ENCODE data around the gene GLB1L2. TPM values are rescaled to one million over a fixed set of nuclear protein-coding genes. Genes with fewer than 3 reads are reported as not detected.

The GLB1L2 gene
- total RNA-seq, 2 donors from 2014 or later, result 9.9 to 12.5 TPM

DNA sequence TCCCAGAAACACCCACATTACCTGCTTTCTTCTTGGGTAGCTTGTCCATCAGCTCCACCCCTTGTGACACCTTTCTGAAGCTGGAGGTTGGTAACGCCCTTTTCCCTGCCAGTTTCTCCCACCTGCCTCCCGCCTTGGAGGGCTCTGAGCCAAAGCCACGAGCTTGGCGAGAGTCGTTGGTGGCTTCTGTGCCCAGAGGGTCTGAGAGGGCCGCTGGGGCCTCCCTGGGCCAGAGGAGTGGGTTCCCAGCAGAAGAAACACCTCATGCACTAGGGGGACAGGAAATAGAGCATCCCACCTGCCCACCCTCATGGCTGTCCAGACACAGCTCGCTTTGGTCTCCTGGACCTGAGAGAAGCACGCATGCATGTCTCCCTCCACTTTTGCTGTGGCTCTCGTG, 42.4 kb downstream of the GLB1L2 start:
- DNase-seq, result no peak
- Histone ChIP-seq H3K36me3 (ENCODE audit: control insufficient read depth, insufficient read depth, low read length) (no peaks in the 10 kb centered on the region), H3K9me3 (ENCODE audit: control insufficient read depth, low read length) (no peaks in the 10 kb centered on the region), H3K4me3 (ENCODE audit: low read length) (no peak overlapping the region), H3K4me1 (ENCODE audit: control insufficient read depth, insufficient read depth, low read length) (no peaks in the 10 kb centered on the region), H3K9ac (ENCODE audit: extremely low read depth, low read length, poor library complexity, severe bottlenecking) (no peak overlapping the region), H3K27ac (ENCODE audit: low read depth, low read length) (no peak overlapping the region), H3K27me3 (ENCODE audit: control insufficient read depth, insufficient read depth, low read length, poor library complexity, severe bottlenecking) (no peaks in the 10 kb centered on the region)
- Mint-ChIP-seq H3K9me3 (no peaks in the 10 kb centered on the region), H3K4me3 (no peak overlapping the region), H3K27ac (no peak overlapping the region), H3K4me1 (peaks cover 6% of the 10 kb centered on the region), H3K36me3 (ENCODE audit: low read depth) (peaks cover 2% of the 10 kb centered on the region), H3K27me3 (ENCODE audit: insufficient read depth) (no peaks in the 10 kb centered on the region)
- 88 to 95% methylated on average over 3 to 9 of the region's 9 CpGs for WGBS, 2 experiments (ENCODE audit: insufficient coverage in 1 of 2, insufficient read length in 1 of 2)
- TF ChIP-seq, protein P1, sequence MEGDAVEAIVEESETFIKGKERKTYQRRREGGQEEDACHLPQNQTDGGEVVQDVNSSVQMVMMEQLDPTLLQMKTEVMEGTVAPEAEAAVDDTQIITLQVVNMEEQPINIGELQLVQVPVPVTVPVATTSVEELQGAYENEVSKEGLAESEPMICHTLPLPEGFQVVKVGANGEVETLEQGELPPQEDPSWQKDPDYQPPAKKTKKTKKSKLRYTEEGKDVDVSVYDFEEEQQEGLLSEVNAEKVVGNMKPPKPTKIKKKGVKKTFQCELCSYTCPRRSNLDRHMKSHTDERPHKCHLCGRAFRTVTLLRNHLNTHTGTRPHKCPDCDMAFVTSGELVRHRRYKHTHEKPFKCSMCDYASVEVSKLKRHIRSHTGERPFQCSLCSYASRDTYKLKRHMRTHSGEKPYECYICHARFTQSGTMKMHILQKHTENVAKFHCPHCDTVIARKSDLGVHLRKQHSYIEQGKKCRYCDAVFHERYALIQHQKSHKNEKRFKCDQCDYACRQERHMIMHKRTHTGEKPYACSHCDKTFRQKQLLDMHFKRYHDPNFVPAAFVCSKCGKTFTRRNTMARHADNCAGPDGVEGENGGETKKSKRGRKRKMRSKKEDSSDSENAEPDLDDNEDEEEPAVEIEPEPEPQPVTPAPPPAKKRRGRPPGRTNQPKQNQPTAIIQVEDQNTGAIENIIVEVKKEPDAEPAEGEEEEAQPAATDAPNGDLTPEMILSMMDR (conservative IDR thresholded peaks at IDR 0.05), result no peak

DNA sequence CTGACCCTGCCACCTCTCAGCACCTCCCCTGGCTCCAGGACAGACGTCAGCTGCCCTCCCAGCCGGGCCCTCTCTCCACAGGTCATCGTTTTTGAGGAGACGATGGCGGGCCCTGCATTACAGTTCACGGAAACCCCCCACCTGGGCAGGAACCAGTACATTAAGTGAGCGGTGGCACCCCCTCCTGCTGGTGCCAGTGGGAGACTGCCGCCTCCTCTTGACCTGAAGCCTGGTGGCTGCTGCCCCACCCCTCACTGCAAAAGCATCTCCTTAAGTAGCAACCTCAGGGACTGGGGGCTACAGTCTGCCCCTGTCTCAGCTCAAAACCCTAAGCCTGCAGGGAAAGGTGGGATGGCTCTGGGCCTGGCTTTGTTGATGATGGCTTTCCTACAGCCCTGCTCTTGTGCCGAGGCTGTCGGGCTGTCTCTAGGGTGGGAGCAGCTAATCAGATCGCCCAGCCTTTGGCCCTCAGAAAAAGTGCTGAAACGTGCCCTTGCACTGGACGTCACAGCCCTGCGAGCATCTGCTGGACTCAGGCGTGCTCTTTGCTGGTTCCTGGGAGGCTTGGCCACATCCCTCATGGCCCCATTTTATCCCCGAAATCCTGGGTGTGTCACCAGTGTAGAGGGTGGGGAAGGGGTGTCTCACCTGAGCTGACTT, 43.2 kb downstream of the GLB1L2 start:
- no peak overlapping the region for H3K9ac ChIP-seq (ENCODE audit: extremely low read depth, low read length, poor library complexity, severe bottlenecking)
- no peak overlapping the region for H3K4me3 ChIP-seq (ENCODE audit: low read length)
- Mint-ChIP-seq H3K36me3 (ENCODE audit: low read depth) (no peaks in the 10 kb centered on the region), H3K27me3 (ENCODE audit: insufficient read depth) (no peaks in the 10 kb centered on the region), H3K27ac (no peak overlapping the region), H3K4me1 (peaks cover 6% of the 10 kb centered on the region), H3K9me3 (no peaks in the 10 kb centered on the region), H3K4me3 (no peak overlapping the region)
- H3K9me3 ChIP-seq (ENCODE audit: control insufficient read depth, low read length), result no peaks in the 10 kb centered on the region
- no peaks in the 10 kb centered on the region for H3K27me3 ChIP-seq (ENCODE audit: control insufficient read depth, insufficient read depth, low read length, poor library complexity, severe bottlenecking)
- 87 to 91% methylated on average over 14 to 16 of the region's 16 CpGs for WGBS, 2 experiments (ENCODE audit: insufficient coverage in 1 of 2, insufficient read length in 1 of 2)
- H3K27ac ChIP-seq (ENCODE audit: low read depth, low read length), result no peak overlapping the region
- H3K4me1 ChIP-seq (ENCODE audit: control insufficient read depth, insufficient read depth, low read length), result no peaks in the 10 kb centered on the region
- no peaks in the 10 kb centered on the region for H3K36me3 ChIP-seq (ENCODE audit: control insufficient read depth, insufficient read depth, low read length)
- no peak for DNase-seq
- TF ChIP-seq, protein P1 (conservative IDR thresholded peaks at IDR 0.05), result no peak

DNA sequence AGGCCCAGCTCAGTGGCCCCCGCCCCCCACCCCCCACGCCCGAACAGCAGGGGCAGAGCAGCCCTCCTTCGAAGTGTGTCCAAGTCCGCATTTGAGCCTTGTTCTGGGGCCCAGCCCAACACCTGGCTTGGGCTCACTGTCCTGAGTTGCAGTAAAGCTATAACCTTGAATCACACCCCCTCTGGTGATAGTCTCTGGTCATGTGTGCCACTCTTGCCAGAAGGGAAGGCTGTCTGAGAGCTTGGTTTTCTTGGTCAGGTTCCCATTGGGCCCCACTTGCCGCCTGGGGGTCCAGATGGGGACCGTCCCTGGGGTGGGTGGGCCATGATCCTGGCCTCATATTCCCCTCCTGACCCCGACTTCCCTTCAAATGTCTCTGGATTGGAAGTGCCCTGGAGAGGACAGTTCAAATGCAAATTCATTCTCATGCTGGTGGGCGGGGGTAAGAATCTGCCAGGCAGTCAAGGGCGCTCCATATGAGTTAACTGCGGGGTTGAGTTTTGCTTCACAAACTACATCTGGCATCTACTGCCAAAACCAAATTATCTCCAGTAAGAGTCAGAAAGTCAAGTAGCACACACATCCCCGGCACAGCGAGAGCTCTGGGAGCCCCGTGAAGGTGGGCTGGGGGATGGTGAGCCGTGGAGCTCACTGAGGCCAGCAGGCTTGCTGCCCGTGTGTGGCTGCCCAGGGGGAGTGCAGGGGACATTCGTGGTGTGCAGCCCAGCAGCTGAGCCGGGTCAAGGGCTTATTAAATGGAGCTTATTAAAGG, 44.5 kb downstream of the GLB1L2 start:
- Mint-ChIP-seq H3K36me3 (ENCODE audit: low read depth) (no peaks in the 10 kb centered on the region), H3K9me3 (no peaks in the 10 kb centered on the region), H3K27ac (no peak overlapping the region), H3K27me3 (ENCODE audit: insufficient read depth) (no peaks in the 10 kb centered on the region), H3K4me3 (no peak overlapping the region), H3K4me1 (peaks cover 6% of the 10 kb centered on the region)
- no peaks in the 10 kb centered on the region for H3K4me1 ChIP-seq (ENCODE audit: control insufficient read depth, insufficient read depth, low read length)
- DNase-seq, result no peak
- H3K4me3 ChIP-seq (ENCODE audit: low read length), result no peak overlapping the region
- 77 to 82% methylated on average over 14 to 18 of the region's 18 CpGs for WGBS, 2 experiments (ENCODE audit: insufficient coverage in 1 of 2, insufficient read length in 1 of 2)
- H3K27me3 ChIP-seq (ENCODE audit: control insufficient read depth, insufficient read depth, low read length, poor library complexity, severe bottlenecking), result no peaks in the 10 kb centered on the region
- no peak overlapping the region for H3K27ac ChIP-seq (ENCODE audit: low read depth, low read length)
- no peak overlapping the region for H3K9ac ChIP-seq (ENCODE audit: extremely low read depth, low read length, poor library complexity, severe bottlenecking)
- no peaks in the 10 kb centered on the region for H3K36me3 ChIP-seq (ENCODE audit: control insufficient read depth, insufficient read depth, low read length)
- H3K9me3 ChIP-seq (ENCODE audit: control insufficient read depth, low read length), result no peaks in the 10 kb centered on the region
- TF ChIP-seq, protein P1 (conservative IDR thresholded peaks at IDR 0.05), result no peak
